ENCODE measurements around the gene RGS3.

- no peak for TF ChIP-seq POLR2A (IDR thresholded peaks at IDR 0.05)
- no peak for TF ChIP-seq CTCF (IDR thresholded peaks at IDR 0.05)
Observed at GRCh38 chr9:113634596-113635515, 171.3 kb downstream of the RGS3 start.
